H9 (cell line): ENCODE results near the gene CBLIF. TPM values are rescaled to one million over a fixed set of nuclear protein-coding genes. Genes with fewer than 3 reads are reported as not detected.

Experiments
- DNase-seq: peaks from one replicate; pipeline ENCODE4 v3.0.0-alpha.2; 2017
- H2AFZ ChIP-seq: one replicate; pipeline ENCODE4 v1.6.1; 2013; ENCODE audit warnings: mild to moderate bottlenecking, low read length, control low read depth, moderate library complexity
- H2AK5ac ChIP-seq: 2 replicates; pipeline ENCODE4 v1.6.1; 2013; ENCODE audit warnings: low read length, control low read depth, mixed read lengths; ENCODE audit not compliant: insufficient read length
- H2BK120ac ChIP-seq: one replicate; pipeline ENCODE4 v1.6.1; 2013; ENCODE audit warnings: low read depth, mild to moderate bottlenecking, low read length, control low read depth, inconsistent platforms; ENCODE audit not compliant: poor library complexity, severe bottlenecking
- H2BK12ac ChIP-seq: 2 replicates; pipeline ENCODE4 v1.6.1; 2013; ENCODE audit warnings: low read length, control low read depth, mixed read lengths, low read depth; ENCODE audit not compliant: insufficient read length
- H2BK15ac ChIP-seq: 2 replicates; pipeline ENCODE4 v1.6.1; 2013; ENCODE audit warnings: low read depth, low read length, control low read depth
- H2BK20ac ChIP-seq: one replicate; pipeline ENCODE4 v1.6.1; 2013; ENCODE audit warnings: low read depth, mild to moderate bottlenecking, low read length, control low read depth, inconsistent platforms; ENCODE audit not compliant: poor library complexity, severe bottlenecking
- H2BK5ac ChIP-seq: 2 replicates; pipeline ENCODE4 v1.6.1; 2013; ENCODE audit warnings: low read length, control low read depth, mixed read lengths; ENCODE audit not compliant: insufficient read length
- H3K14ac ChIP-seq: 2 replicates; pipeline ENCODE4 v1.6.1; 2013; ENCODE audit warnings: low read length, control low read depth; ENCODE audit not compliant: insufficient read depth
- H3K18ac ChIP-seq: 2 replicates; pipeline ENCODE4 v1.6.1; 2013; ENCODE audit warnings: low read depth, mild to moderate bottlenecking, mixed read lengths, low read length, control low read depth; ENCODE audit not compliant: insufficient read length
- H3K23ac ChIP-seq: 2 replicates; pipeline ENCODE4 v1.6.1; 2013; ENCODE audit warnings: low read length, control low read depth, mixed read lengths, low read depth; ENCODE audit not compliant: insufficient read length
- H3K23me2 ChIP-seq: 2 replicates; pipeline ENCODE4 v1.6.1; 2013; ENCODE audit warnings: low read depth, mild to moderate bottlenecking, mixed read lengths, low read length, control low read depth; ENCODE audit not compliant: insufficient read length, poor library complexity, severe bottlenecking
- H3K27ac ChIP-seq: 2 replicates; pipeline ENCODE4 v1.5.1; 2013; ENCODE audit warnings: low read length, control low read depth, mixed read lengths, low read depth; ENCODE audit not compliant: insufficient read length
- H3K27me3 ChIP-seq: 2 replicates; pipeline ENCODE4 v1.6.1; 2013; ENCODE audit warnings: low read length, control low read depth, inconsistent platforms; ENCODE audit not compliant: insufficient read depth
- H3K4ac ChIP-seq: 2 replicates; pipeline ENCODE4 v1.6.1; 2013; ENCODE audit warnings: low read depth, mild to moderate bottlenecking, control low read depth, inconsistent platforms, low read length, moderate library complexity
- H3K4me1 ChIP-seq: 2 replicates; pipeline ENCODE4 v1.6.1; 2013; ENCODE audit warnings: low read length, control low read depth, inconsistent platforms; ENCODE audit not compliant: insufficient read depth
- H3K4me2 ChIP-seq: 2 replicates; pipeline ENCODE4 v1.6.1; 2013; ENCODE audit warnings: low read length, control low read depth, mixed read lengths; ENCODE audit not compliant: insufficient read length, insufficient read depth
- H3K56ac ChIP-seq: 2 replicates; pipeline ENCODE4 v1.6.1; 2013; ENCODE audit warnings: low read depth, mild to moderate bottlenecking, mixed read lengths, low read length, control low read depth; ENCODE audit not compliant: insufficient read length
- H3K79me1 ChIP-seq: 2 replicates; pipeline ENCODE4 v1.6.1; 2013; ENCODE audit warnings: low read depth, mild to moderate bottlenecking, moderate library complexity, low read length, control low read depth, inconsistent platforms; ENCODE audit not compliant: insufficient read depth, poor library complexity, severe bottlenecking
- H3K79me2 ChIP-seq: 2 replicates; pipeline ENCODE4 v1.6.1; 2013; ENCODE audit warnings: low read length, control low read depth, inconsistent platforms; ENCODE audit not compliant: insufficient read depth
- H3K9ac ChIP-seq: 2 replicates; pipeline ENCODE4 v1.6.1; 2013; ENCODE audit warnings: low read length, control low read depth, mixed read lengths; ENCODE audit not compliant: insufficient read length; ENCODE audit errors: extremely low read depth
- H3K9me3 ChIP-seq: one replicate; pipeline ENCODE4 v1.6.1; 2013; ENCODE audit warnings: low read depth, low read length, inconsistent platforms; ENCODE audit not compliant: control insufficient read depth
- H3T11ph ChIP-seq: one replicate; pipeline ENCODE4 v1.6.1; 2013; ENCODE audit warnings: mild to moderate bottlenecking, low read length, control low read depth, inconsistent platforms
- H4K20me1 ChIP-seq: one replicate; pipeline ENCODE4 v1.6.1; 2013; ENCODE audit not compliant: control insufficient read depth, insufficient read length, insufficient read depth
- H4K5ac ChIP-seq: 2 replicates; pipeline ENCODE4 v1.6.1; 2013; ENCODE audit warnings: low read depth, mild to moderate bottlenecking, mixed read lengths, low read length, control low read depth; ENCODE audit not compliant: insufficient read length
- H4K8ac ChIP-seq: replicated peaks from 2 replicates; pipeline ENCODE4 v1.6.1; 2013; ENCODE audit warnings: low read length, control low read depth, mixed read lengths, low read depth; ENCODE audit not compliant: insufficient read length
- H4K91ac ChIP-seq: 2 replicates; pipeline ENCODE4 v1.6.1; 2013; ENCODE audit warnings: low read depth, mild to moderate bottlenecking, moderate library complexity, mixed read lengths, low read length, control low read depth; ENCODE audit not compliant: insufficient read length
- H3K27ac Mint-ChIP-seq, 3 experiments: 2 replicates in 2 of 3; 3 replicates in 1 of 3; pipeline ENCODE4 v1.8.0; 2020 to 2021; ENCODE audit warnings: mixed read lengths in 3 of 3, mild to moderate bottlenecking in 1 of 3, moderate library complexity in 1 of 3
- H3K27me3 Mint-ChIP-seq: 2 replicates; pipeline ENCODE4 v1.8.0; 2021; ENCODE audit warnings: low read depth, mild to moderate bottlenecking, moderate library complexity, mixed read lengths
- H3K36me3 Mint-ChIP-seq, 3 experiments: 2 replicates in 2 of 3; 3 replicates in 1 of 3; pipeline ENCODE4 v1.8.0; 2020 to 2021; ENCODE audit warnings: low read depth in 3 of 3, mixed read lengths in 3 of 3; ENCODE audit not compliant: insufficient read depth in 1 of 3
- H3K4me1 Mint-ChIP-seq, 2 experiments: 2 replicates each; pipeline ENCODE4 v1.8.0; 2020; ENCODE audit warnings: mixed read lengths in 2 of 2
- H3K4me3 Mint-ChIP-seq, 2 experiments: 2 replicates in 1 of 2; 3 replicates in 1 of 2; pipeline ENCODE4 v1.8.0; 2020 to 2021; ENCODE audit warnings: mild to moderate bottlenecking in 2 of 2, mixed read lengths in 2 of 2, moderate library complexity in 1 of 2
- H3K9me3 Mint-ChIP-seq, 2 experiments: 2 replicates in 1 of 2; 3 replicates in 1 of 2; pipeline ENCODE4 v1.8.0; 2020; ENCODE audit warnings: mild to moderate bottlenecking in 2 of 2, mixed read lengths in 2 of 2, moderate library complexity in 1 of 2
- WGBS: extraction: QIAGEN DNeasy Blood & Tissue Kit; methylation state at CpG from one replicate; pipeline ENCODE4 v1.1.7; 2013; ENCODE audit warnings: missing lambda C conversion rate, low lambda C conversion rate, mixed read lengths; ENCODE audit not compliant: insufficient read length; ENCODE audit errors: extremely low coverage; 5-methylcytosine and 5-hydroxymethylcytosine counted together
- total RNA-seq: library from RNA; stranded (reverse); gene quantifications from 2 replicates; pipeline ENCODE4 v1.2.1, GENCODE V29; 2021
- TF ChIP-seq, protein P1 (sequence below): fragments of 200-600 bp; sonication (generic); conservative IDR thresholded peaks from 3 replicates; pipeline ENCODE4 v1.8.0; 2021; ENCODE audit warnings: antibody characterized with exemption, mild to moderate bottlenecking

The CBLIF gene
- total RNA-seq, 1 experiment from 2014 or later, result not detected

DNA sequence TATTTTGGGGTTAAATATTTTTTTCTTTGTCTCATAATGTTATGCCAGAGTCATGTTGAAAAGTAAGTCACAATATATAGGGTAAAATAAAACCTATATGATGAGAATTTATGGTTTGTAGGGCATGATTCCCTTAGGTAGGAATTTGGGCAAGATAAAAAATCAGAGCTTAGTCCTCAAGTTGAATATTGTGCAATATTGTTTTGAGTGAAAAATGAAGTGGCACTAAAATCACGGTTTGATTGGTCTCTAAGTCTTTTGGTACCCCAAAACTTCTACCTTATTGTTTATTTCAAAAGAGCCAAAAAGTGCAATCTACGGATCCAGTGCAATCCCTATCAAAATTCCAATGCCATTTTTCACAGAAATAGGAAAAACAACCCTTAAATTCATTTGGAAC is 33.1 kb downstream of the CBLIF start:
- no peak overlapping the region for H2BK120ac ChIP-seq
- H3K4ac ChIP-seq, result no peak overlapping the region
- no peak overlapping the region for H3K27ac ChIP-seq
- no peak overlapping the region for H3K9ac ChIP-seq
- TF ChIP-seq, protein P1, sequence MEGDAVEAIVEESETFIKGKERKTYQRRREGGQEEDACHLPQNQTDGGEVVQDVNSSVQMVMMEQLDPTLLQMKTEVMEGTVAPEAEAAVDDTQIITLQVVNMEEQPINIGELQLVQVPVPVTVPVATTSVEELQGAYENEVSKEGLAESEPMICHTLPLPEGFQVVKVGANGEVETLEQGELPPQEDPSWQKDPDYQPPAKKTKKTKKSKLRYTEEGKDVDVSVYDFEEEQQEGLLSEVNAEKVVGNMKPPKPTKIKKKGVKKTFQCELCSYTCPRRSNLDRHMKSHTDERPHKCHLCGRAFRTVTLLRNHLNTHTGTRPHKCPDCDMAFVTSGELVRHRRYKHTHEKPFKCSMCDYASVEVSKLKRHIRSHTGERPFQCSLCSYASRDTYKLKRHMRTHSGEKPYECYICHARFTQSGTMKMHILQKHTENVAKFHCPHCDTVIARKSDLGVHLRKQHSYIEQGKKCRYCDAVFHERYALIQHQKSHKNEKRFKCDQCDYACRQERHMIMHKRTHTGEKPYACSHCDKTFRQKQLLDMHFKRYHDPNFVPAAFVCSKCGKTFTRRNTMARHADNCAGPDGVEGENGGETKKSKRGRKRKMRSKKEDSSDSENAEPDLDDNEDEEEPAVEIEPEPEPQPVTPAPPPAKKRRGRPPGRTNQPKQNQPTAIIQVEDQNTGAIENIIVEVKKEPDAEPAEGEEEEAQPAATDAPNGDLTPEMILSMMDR, result no peak
- no peaks in the 10 kb centered on the region for H3K9me3 Mint-ChIP-seq
- H3K4me2 ChIP-seq, result no peak overlapping the region
- H3K23me2 ChIP-seq, result peaks cover 4% of the 10 kb centered on the region
- H2AFZ ChIP-seq, result no peak overlapping the region
- H3K18ac ChIP-seq, result no peak overlapping the region
- WGBS, result no CpG with 5 or more reads among the region's 2 CpGs
- H2BK12ac ChIP-seq, result no peak overlapping the region
- H3K23ac ChIP-seq, result no peak overlapping the region
- peaks cover 52% of the 10 kb centered on the region in 2 experiments for H3K4me1 Mint-ChIP-seq
- no peaks in the 10 kb centered on the region for H3K9me3 ChIP-seq
- H2BK5ac ChIP-seq, result no peak overlapping the region
- DNase-seq, result no peak
- no peaks in the 10 kb centered on the region for H3K79me1 ChIP-seq
- H3K27ac Mint-ChIP-seq, result no peak overlapping the region
- H3K4me1 ChIP-seq, result peaks cover 4% of the 10 kb centered on the region; the same call in 1 of the 2 replicates
- H3K27me3 ChIP-seq, result no peaks in the 10 kb centered on the region
- H3K56ac ChIP-seq, result no peak overlapping the region
- H4K8ac ChIP-seq, result no peak overlapping the region
- H3K4me3 Mint-ChIP-seq, result no peak overlapping the region
- no peak overlapping the region for H2BK15ac ChIP-seq
- no peak overlapping the region for H4K5ac ChIP-seq
- peaks cover 6 to 14% (median 13%) of the 10 kb centered on the region in 3 experiments; a peak in 6 of 7 replicates for H3K36me3 Mint-ChIP-seq
- no peaks in the 10 kb centered on the region for H4K20me1 ChIP-seq
- H3K79me2 ChIP-seq, result no peaks in the 10 kb centered on the region
- no peak overlapping the region for H3T11ph ChIP-seq
- H2BK20ac ChIP-seq, result no peak overlapping the region
- H4K91ac ChIP-seq, result no peak overlapping the region
- H3K14ac ChIP-seq, result no peak overlapping the region
- H3K27me3 Mint-ChIP-seq, result no peaks in the 10 kb centered on the region
- H2AK5ac ChIP-seq, result no peak overlapping the region
